Naive thymus-derived CD4-positive, alpha-beta T cell (primary cell): ENCODE data around the gene SEZ6L. TPM values are rescaled to one million over a fixed set of nuclear protein-coding genes. Genes with fewer than 3 reads are reported as not detected.
A peak's percentile ranks its signal among the peaks of the same experiment; 100 is the strongest.

Experiments used
- ATAC-seq: fragments of 150-1000 bp; cut with Tn5 transposase; 2 replicates; pipeline ENCODE4 v1.10.0; 2021; ENCODE audit warnings: mild to moderate bottlenecking, moderate library complexity
- CTCF ChIA-PET: fragments of 350-600 bp; sonication (Branson Sonifier 250); formaldehyde crosslinking; loops from one replicate; lab custom pipeline; 2021; ENCODE audit warnings: antibody characterized with exemption; lab: Charles Lee
- POLR2A ChIA-PET: fragments of 350-600 bp; sonication (Branson Sonifier 250); formaldehyde crosslinking; loops from one replicate; lab custom pipeline; 2021; ENCODE audit warnings: antibody characterized with exemption, inconsistent platforms; lab: Charles Lee
- DNase-seq, 9 donors: peaks; one replicate each; pipeline versions ENCODE4 v3.0.0 to v3.0.0-alpha.2; 2020 to 2022; ENCODE audit warnings: mixed read lengths in 1 of 9
- H3K27ac ChIP-seq: one replicate; pipeline ENCODE4 v1.7.0; 2013; ENCODE audit warnings: mild to moderate bottlenecking, low read depth, low read length, moderate library complexity
- H3K27me3 ChIP-seq, 2 donors: one replicate each; pipeline ENCODE4 v1.7.0; 2013; ENCODE audit warnings: low read length in 2 of 2, mild to moderate bottlenecking in 2 of 2, moderate library complexity in 2 of 2; ENCODE audit not compliant: control insufficient read depth in 2 of 2, insufficient read depth in 2 of 2
- H3K36me3 ChIP-seq, 3 experiments: 1 replicate in 2 of 3; 2 replicates in 1 of 3; pipeline ENCODE4 v1.7.0; 2013; ENCODE audit warnings: low read length in 3 of 3, mild to moderate bottlenecking in 3 of 3, moderate library complexity in 1 of 3; ENCODE audit not compliant: insufficient read depth in 3 of 3, control insufficient read depth in 2 of 3
- H3K4me1 ChIP-seq, 2 donors: one replicate each; pipeline ENCODE4 v1.7.0; 2013; ENCODE audit warnings: low read length in 2 of 2, mild to moderate bottlenecking in 2 of 2, moderate library complexity in 1 of 2; ENCODE audit not compliant: control insufficient read depth in 2 of 2, insufficient read depth in 2 of 2
- H3K4me3 ChIP-seq: 2 replicates; pipeline ENCODE4 v1.7.0; 2013; ENCODE audit warnings: mild to moderate bottlenecking, low read length
- H3K9me3 ChIP-seq, 3 experiments: 1 replicate in 2 of 3; 2 replicates in 1 of 3; pipeline ENCODE4 v1.7.0; 2013; ENCODE audit warnings: low read length in 3 of 3; ENCODE audit not compliant: control insufficient read depth in 2 of 3
- H3K27ac Mint-ChIP-seq, 9 donors: one replicate each; pipeline ENCODE4 v1.8.0; 2020 to 2022; ENCODE audit warnings: mixed read lengths in 9 of 9, mild to moderate bottlenecking in 8 of 9, moderate library complexity in 5 of 9, inconsistent platforms in 2 of 9
- H3K27me3 Mint-ChIP-seq, 5 donors: one replicate each; pipeline ENCODE4 v1.8.0; 2021 to 2022; ENCODE audit warnings: mixed read lengths in 5 of 5, mild to moderate bottlenecking in 1 of 5
- H3K36me3 Mint-ChIP-seq, 5 donors: one replicate each; pipeline ENCODE4 v1.8.0; 2020 to 2022; ENCODE audit warnings: mixed read lengths in 5 of 5, mild to moderate bottlenecking in 3 of 5, inconsistent platforms in 1 of 5
- H3K4me1 Mint-ChIP-seq, 7 donors: one replicate each; pipeline ENCODE4 v1.8.0; 2020 to 2022; ENCODE audit warnings: mixed read lengths in 7 of 7, mild to moderate bottlenecking in 3 of 7, inconsistent platforms in 1 of 7
- H3K4me3 Mint-ChIP-seq, 10 donors: one replicate each; pipeline ENCODE4 v1.8.0; 2020 to 2022; ENCODE audit warnings: mild to moderate bottlenecking in 10 of 10, mixed read lengths in 10 of 10, moderate library complexity in 6 of 10, inconsistent platforms in 2 of 10
- H3K9me3 Mint-ChIP-seq, 11 donors: one replicate each; pipeline ENCODE4 v1.8.0; 2020 to 2022; ENCODE audit warnings: mixed read lengths in 11 of 11, mild to moderate bottlenecking in 4 of 11, inconsistent platforms in 1 of 11, moderate library complexity in 1 of 11
- intact Hi-C, 2 donors: fragments of 100-400 bp; cut with micrococcal nuclease; formaldehyde crosslinking; loops; one replicate each; pipeline ENCODE4 v1.15.1; 2023
- polyA plus RNA-seq, 2 donors: library from polyadenylated mRNA; unstranded; fragments of 300-500 nt; fragmentation: Illumina TruSeq; gene quantifications; one replicate each; pipeline ENCODE4 v1.2.3, GENCODE V29; 2021
- total RNA-seq, 6 experiments: library from RNA in 5 of 6; stranded (reverse) in 5 of 6; gene quantifications; 1 replicate in 5 of 6; 2 replicates in 1 of 6; pipeline ENCODE4 v1.2.3 and lab custom pipeline; 2021 to 2026

Gene SEZ6L
- total and polyA plus RNA-seq, 7 experiments from 2014 or later: 0.16 to 1.4 TPM; not detected in 5

DNA sequence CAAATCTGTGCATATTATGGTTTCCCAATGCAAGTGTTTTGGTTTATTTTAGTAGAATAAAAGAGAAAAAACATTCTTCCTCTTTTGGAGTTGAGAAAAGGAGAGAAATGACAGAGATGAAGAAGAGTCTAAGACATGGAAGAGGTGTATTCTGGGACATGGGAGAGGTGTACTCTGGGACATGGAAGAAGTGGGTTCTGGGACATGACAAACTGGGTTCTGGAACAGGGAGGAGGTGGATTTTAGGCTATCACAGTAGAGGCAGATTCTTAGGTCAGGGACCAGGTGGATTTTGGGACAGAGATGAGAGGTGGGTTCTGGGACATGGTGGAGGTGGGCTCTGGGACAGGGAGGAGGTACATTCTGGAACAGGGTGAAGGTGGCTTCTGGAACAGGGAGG is 257.7 kb downstream of the SEZ6L start:
- no peak for ATAC-seq
- H3K4me3 Mint-ChIP-seq: peak overlapping the region; percentile 32 to 69 (median 57)
- CTCF ChIA-PET: interaction anchor here (0.6 kb wide), 1 partner anchor 108 kb away, joined by 3 read pairs; no protein-coding TSS in a partner anchor
- peaks cover 0 to 33% (median 6%) of the 10 kb centered on the region in 5 donors for H3K27me3 Mint-ChIP-seq
- Histone ChIP-seq H3K27me3 (no peaks in the 10 kb centered on the region), H3K9me3 (peaks cover 0 to 8% (median 5%) of the 10 kb centered on the region in 3 experiments), H3K36me3 (peaks cover 0 to 4% (median 0%) of the 10 kb centered on the region in 3 experiments), H3K27ac (no peak overlapping the region), H3K4me3 (no peak overlapping the region), H3K4me1 (peaks cover 8 to 17% of the 10 kb centered on the region in 2 donors)
- no peak for DNase-seq
- peaks cover 0 to 7% (median 0%) of the 10 kb centered on the region in 5 donors for H3K36me3 Mint-ChIP-seq
- peak overlapping the region; percentile 10 to 98 (median 84) for H3K27ac Mint-ChIP-seq
- intact Hi-C loops: loop anchor here (5.0 to 10.0 kb wide), 5 partner anchors 35 to 1362 kb away; partner anchors contain the start of genes MIAT (in 1 of the 2), TFIP11 (in 1 of the 2) and TPST2 (in 1 of the 2)
- H3K4me1 Mint-ChIP-seq: peaks cover 14 to 42% (median 33%) of the 10 kb centered on the region in 7 donors
- POLR2A ChIA-PET: no interaction called here
- peaks cover 0 to 18% (median 5%) of the 10 kb centered on the region in 11 donors for H3K9me3 Mint-ChIP-seq

- Histone ChIP-seq H3K36me3 (peaks cover 0 to 5% (median 0%) of the 10 kb centered on the region in 3 experiments), H3K27me3 (no peaks in the 10 kb centered on the region), H3K27ac (peak within 1 kb of the TSS; percentile 88), H3K4me1 (peaks cover 8 to 17% of the 10 kb centered on the region in 2 donors), H3K9me3 (no peaks in the 10 kb centered on the region), H3K4me3 (peak within 1 kb of the TSS; percentile 93)
- ChIA-PET POLR2A (interaction anchor here (0.9 to 5.1 kb wide), 2 partner anchors 18 to 54 kb away, joined by 3 to 39 read pairs; partner anchors contain the start of genes HPS4 and SRRD), CTCF (interaction anchor here (1.5 kb wide), 1 partner anchor 32 kb away, joined by 5 read pairs; no protein-coding TSS in a partner anchor)
- Mint-ChIP-seq H3K4me3 (peak within 1 kb of the TSS; percentile 91 to 99 (median 99)), H3K27me3 (peaks cover 0 to 22% (median 5%) of the 10 kb centered on the region in 5 donors), H3K9me3 (peaks cover 0 to 4% (median 0%) of the 10 kb centered on the region in 11 donors), H3K27ac (peak within 1 kb of the TSS; percentile 94 to 99 (median 98)), H3K36me3 (peaks cover 0 to 8% (median under 1%) of the 10 kb centered on the region in 5 donors), H3K4me1 (peaks cover 14 to 55% (median 33%) of the 10 kb centered on the region in 7 donors)
- peak; percentile 92 for ATAC-seq
- peak; percentile 72 to 87 (median 83) for DNase-seq
- intact Hi-C loops: loop anchor here (1.0 to 10.0 kb wide), 11 partner anchors 30 to 1364 kb away; partner anchors contain the start of genes HPS4 (in 2 of the 2), SRRD (in 2 of the 2), TFIP11 (in 2 of the 2) and TPST2 (in 2 of the 2)
These were observed 259.5 kb downstream of the SEZ6L start, which contains the start of gene ASPHD2 for GRCh38 chr22:26428515-26429457. TSS of gene ASPHD2 (plus strand) at chr22:26429260. CDS start at chr22:26433616, 4,356 bp downstream.

GRCh38 chr22:26429458-26430286 is 260.4 kb downstream of the SEZ6L start:
- Mint-ChIP-seq H3K9me3 (no peaks in the 10 kb centered on the region), H3K4me1 (peaks cover 14 to 55% (median 33%) of the 10 kb centered on the region in 7 donors), H3K27ac (peak overlapping the region; percentile 22 to 91 (median 58)), H3K36me3 (peaks cover 0 to 13% (median 0%) of the 10 kb centered on the region in 5 donors), H3K4me3 (peak overlapping the region; percentile 66 to 88 (median 82)), H3K27me3 (peaks cover 0 to 18% (median 5%) of the 10 kb centered on the region in 5 donors)
- Histone ChIP-seq H3K27me3 (no peaks in the 10 kb centered on the region), H3K4me1 (peaks cover 8 to 17% of the 10 kb centered on the region in 2 donors), H3K9me3 (no peaks in the 10 kb centered on the region), H3K36me3 (peaks cover 0 to 13% (median 0%) of the 10 kb centered on the region in 3 experiments), H3K27ac (no peak overlapping the region), H3K4me3 (peak overlapping the region; percentile 62)
- ChIA-PET CTCF (interaction anchor here (1.5 kb wide), 1 partner anchor 32 kb away, joined by 5 read pairs; no protein-coding TSS in a partner anchor), POLR2A (interaction anchor here (0.6 to 5.1 kb wide), 2 partner anchors 19 to 53 kb away, joined by 3 to 39 read pairs; partner anchors contain the start of genes HPS4 and SRRD)
- intact Hi-C loops: loop anchor here (1.0 to 10.0 kb wide), 10 partner anchors 33 to 1365 kb away; partner anchors contain the start of genes TFIP11 (in 2 of the 2), TPST2 (in 2 of the 2), HPS4 (in 1 of the 2) and MIAT (in 1 of the 2)
- ATAC-seq: peak; percentile 0
- peak in 2 of 9 donors; percentile 8 to 11 for DNase-seq

DNA sequence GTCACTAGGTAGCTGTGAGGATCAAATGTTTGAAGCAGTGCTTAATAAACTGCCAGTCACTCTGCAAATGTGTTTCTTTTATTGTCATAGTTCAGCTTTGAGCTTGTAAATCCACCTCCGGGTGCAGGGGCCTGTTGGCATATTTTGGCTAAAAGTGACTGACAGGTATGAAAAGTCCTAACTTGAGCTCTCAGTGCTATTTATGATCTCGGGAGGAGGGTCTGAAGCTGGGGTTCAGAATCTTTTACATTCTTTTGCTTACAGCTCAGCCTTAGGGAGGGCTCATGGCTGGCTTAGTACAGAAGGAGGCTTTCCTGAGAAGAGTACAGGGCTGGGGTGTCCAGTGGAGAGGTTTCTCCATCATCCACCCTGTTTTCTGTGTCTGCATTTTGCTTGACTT is 261.3 kb downstream of the SEZ6L start:
- Mint-ChIP-seq H3K27me3 (peaks cover 0 to 16% (median 5%) of the 10 kb centered on the region in 5 donors), H3K4me1 (peaks cover 23 to 63% (median 41%) of the 10 kb centered on the region in 7 donors), H3K4me3 (peak overlapping the region; percentile 66 to 88 (median 82)), H3K36me3 (peaks cover 4 to 18% (median 6%) of the 10 kb centered on the region in 5 donors), H3K27ac (peak overlapping the region; percentile 44 to 91 (median 65)), H3K9me3 (no peaks in the 10 kb centered on the region)
- ATAC-seq (no peak), DNase-seq (no peak)
- Histone ChIP-seq H3K27ac (no peak overlapping the region), H3K27me3 (no peaks in the 10 kb centered on the region), H3K36me3 (peaks cover 0 to 19% (median 0%) of the 10 kb centered on the region in 3 experiments), H3K4me1 (peaks cover 8 to 17% of the 10 kb centered on the region in 2 donors), H3K9me3 (no peaks in the 10 kb centered on the region), H3K4me3 (no peak overlapping the region)
- POLR2A ChIA-PET: interaction anchor here (5.1 kb wide), 1 partner anchor 52 kb away, joined by 39 read pairs; the partner anchor contains the start of genes HPS4 and SRRD
- intact Hi-C loops: no loop called here
- CTCF ChIA-PET: interaction anchor here (1.1 to 1.5 kb wide), 2 partner anchors 31 to 33 kb away, joined by 3 to 5 read pairs; no protein-coding TSS in a partner anchor

GRCh38 chr22:26431261-26431995 is 262.2 kb downstream of the SEZ6L start:
- no peak for DNase-seq
- Histone ChIP-seq H3K4me3 (no peak overlapping the region), H3K27me3 (no peaks in the 10 kb centered on the region), H3K27ac (no peak overlapping the region), H3K36me3 (peaks cover 0 to 19% (median 0%) of the 10 kb centered on the region in 3 experiments), H3K9me3 (no peaks in the 10 kb centered on the region), H3K4me1 (peaks cover 8 to 17% of the 10 kb centered on the region in 2 donors)
- Mint-ChIP-seq H3K4me1 (peaks cover 31 to 70% (median 49%) of the 10 kb centered on the region in 7 donors), H3K4me3 (peak overlapping the region in 6 of 10 donors; percentile 66 to 88 (median 80)), H3K9me3 (no peaks in the 10 kb centered on the region), H3K27ac (peak overlapping the region in 3 of 9 donors; percentile 44 to 84 (median 65)), H3K36me3 (peaks cover 5 to 18% (median 8%) of the 10 kb centered on the region in 5 donors), H3K27me3 (peaks cover 0 to 8% (median under 1%) of the 10 kb centered on the region in 5 donors)
- CTCF ChIA-PET: interaction anchor here (1.1 kb wide), 1 partner anchor 34 kb away, joined by 3 read pairs; no protein-coding TSS in a partner anchor
- no peak for ATAC-seq
- intact Hi-C loops: no loop called here
- POLR2A ChIA-PET: interaction anchor here (0.7 to 5.1 kb wide), 2 partner anchors 36 to 52 kb away, joined by 3 to 39 read pairs; partner anchors contain the start of genes HPS4 and SRRD
